ENCODE measurements around the gene KCNS1. TPM values are rescaled to one million over a fixed set of nuclear protein-coding genes. Genes with fewer than 3 reads are reported as not detected.

Gene KCNS1, protein sequence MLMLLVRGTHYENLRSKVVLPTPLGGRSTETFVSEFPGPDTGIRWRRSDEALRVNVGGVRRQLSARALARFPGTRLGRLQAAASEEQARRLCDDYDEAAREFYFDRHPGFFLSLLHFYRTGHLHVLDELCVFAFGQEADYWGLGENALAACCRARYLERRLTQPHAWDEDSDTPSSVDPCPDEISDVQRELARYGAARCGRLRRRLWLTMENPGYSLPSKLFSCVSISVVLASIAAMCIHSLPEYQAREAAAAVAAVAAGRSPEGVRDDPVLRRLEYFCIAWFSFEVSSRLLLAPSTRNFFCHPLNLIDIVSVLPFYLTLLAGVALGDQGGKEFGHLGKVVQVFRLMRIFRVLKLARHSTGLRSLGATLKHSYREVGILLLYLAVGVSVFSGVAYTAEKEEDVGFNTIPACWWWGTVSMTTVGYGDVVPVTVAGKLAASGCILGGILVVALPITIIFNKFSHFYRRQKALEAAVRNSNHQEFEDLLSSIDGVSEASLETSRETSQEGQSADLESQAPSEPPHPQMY
- total RNA-seq, result 0.13 and 0.29 TPM in 2 replicates

DNA sequence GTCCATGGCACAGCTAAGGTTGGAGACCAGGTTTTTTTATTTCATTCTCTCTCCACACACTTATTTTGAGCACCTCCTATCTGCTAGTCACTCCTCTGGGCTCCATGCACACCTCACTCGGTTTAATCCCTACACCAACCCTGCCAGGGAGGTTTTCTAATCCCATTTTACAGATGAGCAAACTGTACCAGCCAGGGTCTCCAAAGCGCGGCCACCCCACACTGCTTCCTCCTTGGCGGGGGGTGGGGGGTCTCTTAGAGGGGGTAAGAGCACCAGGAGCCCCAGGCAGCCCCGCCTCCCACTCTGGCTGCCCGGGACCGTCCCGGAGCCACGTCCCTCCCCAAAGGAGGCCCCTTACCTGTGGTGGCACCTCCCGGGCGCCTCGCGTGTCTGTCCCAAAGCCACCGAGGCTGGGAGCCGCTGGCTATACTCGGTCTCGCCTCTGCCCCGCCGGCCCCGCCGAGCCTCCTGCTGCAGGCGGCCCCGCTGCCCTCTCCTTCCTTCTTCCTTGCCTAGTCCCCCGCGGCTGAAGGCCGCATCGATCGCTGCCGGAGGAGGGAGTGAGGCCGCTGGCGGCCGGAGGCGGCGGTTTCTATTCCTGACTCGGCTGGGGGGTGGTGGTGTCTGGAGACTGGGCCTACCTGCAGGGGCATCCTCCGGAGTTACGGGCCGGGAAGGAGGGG lies at the start of gene KCNS1:
Gene KCNS1 (minus strand): TSS at position 565 of the 683 bp plus-strand sequence. CDS start 1,891 bp downstream, outside the sequence.

DNA sequence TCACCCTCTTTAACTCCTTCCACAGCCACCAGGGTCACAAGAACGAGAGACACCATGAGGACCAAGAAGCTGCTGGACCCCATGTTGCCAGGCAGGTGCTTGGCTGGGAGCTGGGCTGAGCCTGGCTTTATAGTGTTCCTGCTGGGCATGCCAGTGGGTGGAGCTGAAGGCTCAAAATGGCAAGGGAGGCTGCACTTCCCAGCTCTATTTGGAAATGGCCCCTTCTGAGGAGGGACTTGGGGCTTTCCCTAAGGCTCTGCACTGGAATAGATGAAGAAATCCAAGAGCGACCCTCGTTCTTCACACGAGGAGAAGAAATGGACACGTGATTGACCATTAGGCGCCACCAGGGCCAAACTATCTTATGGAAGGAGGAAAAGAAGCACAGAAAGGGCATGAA lies 23.4 kb upstream of the KCNS1 start, which contains the start of gene WFDC12:
Gene WFDC12 (minus strand): TSS at position 101 of the 400 bp plus-strand sequence. CDS start 18 bp downstream, at position 83.

DNA sequence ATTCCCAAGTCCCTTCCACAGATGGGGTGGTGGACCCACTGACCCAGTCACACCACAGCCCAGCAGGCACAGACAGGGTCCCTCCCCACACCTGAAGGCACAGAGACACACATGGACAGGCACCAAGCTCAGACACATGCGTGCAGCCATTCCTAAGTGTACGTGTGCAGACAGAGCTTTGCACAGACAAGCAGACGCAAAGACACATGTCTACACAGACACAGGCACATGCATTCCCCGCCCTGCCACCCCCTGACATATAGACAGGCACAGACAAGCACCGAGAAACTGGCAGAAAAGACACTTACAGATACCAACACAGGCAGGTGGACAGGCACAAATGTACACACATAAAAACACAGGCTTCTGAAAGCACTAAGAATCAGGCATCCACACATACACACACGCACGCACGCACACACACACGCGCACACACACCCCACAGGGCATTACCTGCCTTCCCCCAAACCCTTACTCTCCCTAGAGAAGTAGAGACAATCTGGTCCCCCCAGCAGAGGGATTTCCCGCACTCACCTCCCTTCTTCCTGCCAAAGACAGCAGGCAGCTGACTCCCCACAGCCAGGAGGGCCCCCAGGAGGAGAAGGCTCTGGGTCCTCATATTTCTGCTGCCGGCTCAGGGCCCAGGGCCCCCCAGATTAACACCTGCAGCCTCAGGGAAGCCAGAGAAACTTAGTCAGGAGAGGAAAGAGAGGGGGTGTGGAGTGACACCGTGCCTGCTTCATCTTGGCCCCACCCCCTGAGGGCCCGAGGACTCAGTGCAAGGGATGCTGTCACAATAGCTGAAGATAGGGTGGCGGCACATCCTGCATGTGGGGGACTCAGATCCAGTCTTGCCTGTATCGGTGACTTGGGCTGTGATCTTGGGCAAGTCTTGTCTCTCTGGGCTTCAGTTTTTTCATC lies 13.8 kb upstream of the KCNS1 start, which contains the start of gene WFDC5:
Gene WFDC5 (minus strand): TSS at position 710 of the 921 bp plus-strand sequence. CDS start 91 bp downstream, at position 619.

Other genes starting within 250 kb of the KCNS1 start
- gene YWHAB, start 215.4 kb downstream of the KCNS1 start, total RNA-seq, result 223 and 244 TPM in 2 replicates
- gene PABPC1L, start 191.1 kb downstream of the KCNS1 start, total RNA-seq, result 3.9 and 4.5 TPM in 2 replicates
- gene TOMM34, start 140.7 kb downstream of the KCNS1 start, total RNA-seq, result 35.8 and 48.3 TPM in 2 replicates
- gene STK4, start 134.6 kb downstream of the KCNS1 start, total RNA-seq, result 37.5 and 48.5 TPM in 2 replicates
- gene WFDC5, start 14.0 kb upstream of the KCNS1 start, total RNA-seq, result not detected in 2 replicates
- not detected in 2 replicates for gene WFDC12, start 23.3 kb upstream of the KCNS1 start, total RNA-seq
- gene PI3, start 73.8 kb upstream of the KCNS1 start, total RNA-seq, result not detected in 2 replicates
- not detected in 2 replicates for gene SEMG1, start 105.9 kb upstream of the KCNS1 start, total RNA-seq
- not detected in 2 replicates for gene SEMG2, start 120.2 kb upstream of the KCNS1 start, total RNA-seq
- not detected in 2 replicates for gene SLPI, start 153.4 kb upstream of the KCNS1 start, total RNA-seq
- not detected in 2 replicates for gene RBPJL, start 205.7 kb upstream of the KCNS1 start, total RNA-seq
- gene MATN4, start 207.2 kb upstream of the KCNS1 start, total RNA-seq, result not detected in 2 replicates
- 22.7 and 23.0 TPM in 2 replicates for gene SDC4, start 247.3 kb upstream of the KCNS1 start, total RNA-seq

All from thoracic aorta endothelial cell (primary cell).